ENCODE measurements around the gene TMPRSS15. TPM values are rescaled to one million over a fixed set of nuclear protein-coding genes. Genes with fewer than 3 reads are reported as not detected.

TMPRSS15 gene
- total and polyA plus RNA-seq, 7 experiments from 2014 or later = not detected

DNA sequence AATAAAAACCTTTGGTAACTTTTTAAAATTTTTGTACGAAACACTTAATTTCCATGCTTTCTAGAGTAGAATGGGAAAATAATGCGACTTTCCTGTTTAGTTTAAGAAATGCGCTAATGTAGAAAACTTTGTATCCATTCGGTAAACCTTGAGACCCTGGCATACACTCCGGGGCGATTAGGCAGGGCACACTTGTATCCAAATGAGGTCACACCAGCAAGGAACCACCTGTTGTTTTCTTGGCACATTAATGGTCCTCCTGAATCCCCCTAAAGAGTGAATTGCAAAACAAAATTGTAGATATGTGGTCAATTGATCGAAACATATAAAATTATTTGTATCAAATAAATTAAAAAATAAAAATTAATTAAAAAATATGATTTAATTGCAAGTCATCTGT lies 133.7 kb downstream of the TMPRSS15 start:
- ChIA-PET POLR2A (no interaction called here), CTCF (no interaction called here)
- H3K9me3 Mint-ChIP-seq = peaks cover 0 to 5% (median 0%) of the 10 kb centered on the region in 11 donors

DNA sequence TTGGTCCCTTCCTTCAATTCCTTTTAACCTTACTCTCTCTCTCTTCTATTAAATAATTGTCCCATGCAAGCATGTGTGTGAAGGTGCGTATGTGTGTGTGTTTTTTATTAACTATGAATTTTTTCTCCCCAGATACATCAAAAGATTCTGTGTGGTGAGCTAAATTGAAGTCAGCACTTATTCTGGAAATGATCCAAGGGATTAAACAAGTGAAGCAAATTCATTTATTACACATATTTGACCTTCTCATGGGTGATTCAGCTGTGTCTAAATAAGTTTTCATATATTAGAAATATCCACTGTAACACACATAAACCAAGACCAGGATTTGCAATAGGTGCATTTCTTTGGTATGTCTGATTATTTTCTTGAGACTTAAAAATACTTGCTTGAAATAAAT lies 134.7 kb downstream of the TMPRSS15 start:
- ATAC-seq (no peak), DNase-seq (no peak)
- Mint-ChIP-seq H3K27me3 (peaks cover 0 to 3% (median 0%) of the 10 kb centered on the region in 5 donors), H3K36me3 (no peaks in the 10 kb centered on the region), H3K4me1 (no peaks in the 10 kb centered on the region), H3K9me3 (peaks cover 0 to 5% (median 0%) of the 10 kb centered on the region in 11 donors), H3K4me3 (no peak overlapping the region), H3K27ac (no peak overlapping the region)
- Histone ChIP-seq H3K4me3 (ENCODE audit: low read length) (no peak overlapping the region), H3K36me3 (ENCODE audit: control insufficient read depth in 2 of 3, insufficient read depth in 3 of 3, low read length in 3 of 3) (no peaks in the 10 kb centered on the region), H3K9me3 (ENCODE audit: control insufficient read depth in 2 of 3, low read length in 3 of 3) (no peaks in the 10 kb centered on the region), H3K27ac (ENCODE audit: low read depth, low read length) (no peak overlapping the region), H3K27me3 (ENCODE audit: control insufficient read depth in 2 of 2, insufficient read depth in 2 of 2, low read length in 2 of 2) (no peaks in the 10 kb centered on the region), H3K4me1 (ENCODE audit: control insufficient read depth in 2 of 2, insufficient read depth in 2 of 2, low read length in 2 of 2) (no peaks in the 10 kb centered on the region)
- ChIA-PET POLR2A (no interaction called here), CTCF (no interaction called here)
- intact Hi-C loops (cut with micrococcal nuclease) = no loop called here

More for the DNA sequence above, 133.7 kb downstream of the TMPRSS15 start:
- H3K4me3 ChIP-seq (ENCODE audit: low read length) = no peak overlapping the region
- H3K4me3 Mint-ChIP-seq = no peak overlapping the region
- no peaks in the 10 kb centered on the region for H3K36me3 ChIP-seq (ENCODE audit: control insufficient read depth in 2 of 3, insufficient read depth in 3 of 3, low read length in 3 of 3)
- DNase-seq = no peak
- intact Hi-C loops (cut with micrococcal nuclease) = no loop called here
- H3K4me1 Mint-ChIP-seq = no peaks in the 10 kb centered on the region
- no peaks in the 10 kb centered on the region for H3K36me3 Mint-ChIP-seq
- ATAC-seq = no peak
- H3K27ac ChIP-seq (ENCODE audit: low read depth, low read length) = no peak overlapping the region
- H3K9me3 ChIP-seq (ENCODE audit: control insufficient read depth in 2 of 3, low read length in 3 of 3) = no peaks in the 10 kb centered on the region
- peaks cover 0 to 3% (median 0%) of the 10 kb centered on the region in 5 donors for H3K27me3 Mint-ChIP-seq
- no peak overlapping the region for H3K27ac Mint-ChIP-seq
- H3K27me3 ChIP-seq (ENCODE audit: control insufficient read depth in 2 of 2, insufficient read depth in 2 of 2, low read length in 2 of 2) = no peaks in the 10 kb centered on the region
- no peaks in the 10 kb centered on the region for H3K4me1 ChIP-seq (ENCODE audit: control insufficient read depth in 2 of 2, insufficient read depth in 2 of 2, low read length in 2 of 2)

- CTCF ChIA-PET = interaction anchor here (0.8 kb wide), 1 partner anchor 13 kb away, joined by 4 read pairs; no protein-coding TSS in a partner anchor
- ATAC-seq = no peak
- intact Hi-C loops (cut with micrococcal nuclease) = no loop called here
Measured at GRCh38 chr21:18267496-18267895, 136.1 kb downstream of the TMPRSS15 start.

GRCh38 chr21:18265944-18266343 lies 137.6 kb downstream of the TMPRSS15 start:
- no peak overlapping the region for H3K4me3 Mint-ChIP-seq

More at GRCh38 chr21:18267496-18267895, 136.1 kb downstream of the TMPRSS15 start:
- Histone ChIP-seq H3K4me3 (ENCODE audit: low read length) (no peak overlapping the region), H3K27ac (ENCODE audit: low read depth, low read length) (no peak overlapping the region), H3K4me1 (ENCODE audit: control insufficient read depth in 2 of 2, insufficient read depth in 2 of 2, low read length in 2 of 2) (no peaks in the 10 kb centered on the region), H3K27me3 (ENCODE audit: control insufficient read depth in 2 of 2, insufficient read depth in 2 of 2, low read length in 2 of 2) (no peaks in the 10 kb centered on the region), H3K36me3 (ENCODE audit: control insufficient read depth in 2 of 3, insufficient read depth in 3 of 3, low read length in 3 of 3) (no peaks in the 10 kb centered on the region), H3K9me3 (ENCODE audit: control insufficient read depth in 2 of 3, low read length in 3 of 3) (no peaks in the 10 kb centered on the region)
- peaks cover 0 to 3% (median 0%) of the 10 kb centered on the region in 5 donors for H3K27me3 Mint-ChIP-seq
- no peaks in the 10 kb centered on the region for H3K4me1 Mint-ChIP-seq
- no peak overlapping the region for H3K27ac Mint-ChIP-seq
- POLR2A ChIA-PET = no interaction called here
- peaks cover 0 to 5% (median 0%) of the 10 kb centered on the region in 11 donors for H3K9me3 Mint-ChIP-seq
- no peak overlapping the region for H3K4me3 Mint-ChIP-seq
- no peaks in the 10 kb centered on the region for H3K36me3 Mint-ChIP-seq
- DNase-seq = no peak

GRCh38 chr21:18253799-18254198 lies 149.8 kb downstream of the TMPRSS15 start:
- ATAC-seq (no peak), DNase-seq (no peak)
- intact Hi-C loops (cut with micrococcal nuclease) = no loop called here
- no peak overlapping the region for H3K27ac Mint-ChIP-seq
- peaks cover 0 to 2% (median 0%) of the 10 kb centered on the region in 11 donors for H3K9me3 Mint-ChIP-seq
- no peaks in the 10 kb centered on the region for H3K27me3 Mint-ChIP-seq
- no peaks in the 10 kb centered on the region for H3K9me3 ChIP-seq (ENCODE audit: control insufficient read depth in 2 of 3, low read length in 3 of 3)
- H3K36me3 Mint-ChIP-seq = no peaks in the 10 kb centered on the region
- H3K4me1 Mint-ChIP-seq = no peaks in the 10 kb centered on the region
- no peaks in the 10 kb centered on the region for H3K27me3 ChIP-seq (ENCODE audit: control insufficient read depth in 2 of 2, insufficient read depth in 2 of 2, low read length in 2 of 2)
- POLR2A ChIA-PET = no interaction called here
- H3K4me1 ChIP-seq (ENCODE audit: control insufficient read depth in 2 of 2, insufficient read depth in 2 of 2, low read length in 2 of 2) = no peaks in the 10 kb centered on the region
- H3K4me3 Mint-ChIP-seq = no peak overlapping the region
- no peak overlapping the region for H3K4me3 ChIP-seq (ENCODE audit: low read length)
- H3K36me3 ChIP-seq (ENCODE audit: control insufficient read depth in 2 of 3, insufficient read depth in 3 of 3, low read length in 3 of 3) = no peaks in the 10 kb centered on the region
- CTCF ChIA-PET = no interaction called here
- no peak overlapping the region for H3K27ac ChIP-seq (ENCODE audit: low read depth, low read length)

More at GRCh38 chr21:18265944-18266343, 137.6 kb downstream of the TMPRSS15 start:
- Histone ChIP-seq H3K9me3 (ENCODE audit: control insufficient read depth in 2 of 3, low read length in 3 of 3) (no peaks in the 10 kb centered on the region), H3K27ac (ENCODE audit: low read depth, low read length) (no peak overlapping the region), H3K4me3 (ENCODE audit: low read length) (no peak overlapping the region), H3K4me1 (ENCODE audit: control insufficient read depth in 2 of 2, insufficient read depth in 2 of 2, low read length in 2 of 2) (no peaks in the 10 kb centered on the region), H3K27me3 (ENCODE audit: control insufficient read depth in 2 of 2, insufficient read depth in 2 of 2, low read length in 2 of 2) (no peaks in the 10 kb centered on the region), H3K36me3 (ENCODE audit: control insufficient read depth in 2 of 3, insufficient read depth in 3 of 3, low read length in 3 of 3) (no peaks in the 10 kb centered on the region)
- H3K27ac Mint-ChIP-seq = no peak overlapping the region
- DNase-seq (no peak), ATAC-seq (no peak)
- H3K9me3 Mint-ChIP-seq = peaks cover 0 to 5% (median 0%) of the 10 kb centered on the region in 11 donors
- no peaks in the 10 kb centered on the region for H3K4me1 Mint-ChIP-seq
- H3K36me3 Mint-ChIP-seq = no peaks in the 10 kb centered on the region
- no peaks in the 10 kb centered on the region for H3K27me3 Mint-ChIP-seq
- ChIA-PET POLR2A (no interaction called here), CTCF (no interaction called here)
- intact Hi-C loops (cut with micrococcal nuclease) = no loop called here

DNA sequence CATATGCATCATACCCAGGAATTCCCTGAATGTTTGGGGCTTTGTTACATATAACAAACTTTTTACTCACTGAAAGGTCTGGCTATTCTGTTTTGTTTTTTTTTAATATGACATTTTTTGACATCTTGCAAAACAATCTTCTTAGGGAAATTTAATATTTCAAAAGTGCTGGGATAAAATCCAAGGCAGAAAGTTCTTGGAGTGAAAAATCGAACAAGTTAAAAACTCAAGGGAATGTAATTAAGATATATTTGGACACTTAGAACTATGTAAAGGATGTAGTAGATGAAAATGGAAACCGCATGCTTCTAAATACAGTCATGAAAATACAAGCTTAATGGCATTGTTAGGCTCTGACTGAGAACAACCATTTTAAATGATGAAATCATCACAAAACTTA lies 150.4 kb downstream of the TMPRSS15 start:
- ATAC-seq (no peak), DNase-seq (no peak)
- no peak overlapping the region for H3K4me3 ChIP-seq (ENCODE audit: low read length)
- CTCF ChIA-PET = no interaction called here
- Mint-ChIP-seq H3K9me3 (peaks cover 0 to 2% (median 0%) of the 10 kb centered on the region in 11 donors), H3K36me3 (no peaks in the 10 kb centered on the region), H3K4me3 (no peak overlapping the region), H3K27ac (no peak overlapping the region), H3K4me1 (no peaks in the 10 kb centered on the region), H3K27me3 (no peaks in the 10 kb centered on the region)
- POLR2A ChIA-PET = no interaction called here
- no peaks in the 10 kb centered on the region for H3K9me3 ChIP-seq (ENCODE audit: control insufficient read depth in 2 of 3, low read length in 3 of 3)
- H3K4me1 ChIP-seq (ENCODE audit: control insufficient read depth in 2 of 2, insufficient read depth in 2 of 2, low read length in 2 of 2) = no peaks in the 10 kb centered on the region
- H3K27me3 ChIP-seq (ENCODE audit: control insufficient read depth in 2 of 2, insufficient read depth in 2 of 2, low read length in 2 of 2) = no peaks in the 10 kb centered on the region
- no peak overlapping the region for H3K27ac ChIP-seq (ENCODE audit: low read depth, low read length)
- H3K36me3 ChIP-seq (ENCODE audit: control insufficient read depth in 2 of 3, insufficient read depth in 3 of 3, low read length in 3 of 3) = no peaks in the 10 kb centered on the region
- intact Hi-C loops (cut with micrococcal nuclease) = no loop called here

GRCh38 chr21:18252680-18253079 lies 150.9 kb downstream of the TMPRSS15 start:
- H3K27me3 ChIP-seq (ENCODE audit: control insufficient read depth in 2 of 2, insufficient read depth in 2 of 2, low read length in 2 of 2) = no peaks in the 10 kb centered on the region
- no peaks in the 10 kb centered on the region for H3K4me1 ChIP-seq (ENCODE audit: control insufficient read depth in 2 of 2, insufficient read depth in 2 of 2, low read length in 2 of 2)
- ChIA-PET POLR2A (no interaction called here), CTCF (no interaction called here)
- intact Hi-C loops (cut with micrococcal nuclease) = no loop called here
- no peak overlapping the region for H3K27ac ChIP-seq (ENCODE audit: low read depth, low read length)
- Mint-ChIP-seq H3K27ac (no peak overlapping the region), H3K4me3 (no peak overlapping the region), H3K27me3 (peaks cover 0 to 2% (median 0%) of the 10 kb centered on the region in 5 donors), H3K4me1 (no peaks in the 10 kb centered on the region), H3K36me3 (no peaks in the 10 kb centered on the region), H3K9me3 (peaks cover 0 to 2% (median 0%) of the 10 kb centered on the region in 11 donors)
- no peak overlapping the region for H3K4me3 ChIP-seq (ENCODE audit: low read length)
- no peaks in the 10 kb centered on the region for H3K9me3 ChIP-seq (ENCODE audit: control insufficient read depth in 2 of 3, low read length in 3 of 3)
- H3K36me3 ChIP-seq (ENCODE audit: control insufficient read depth in 2 of 3, insufficient read depth in 3 of 3, low read length in 3 of 3) = no peaks in the 10 kb centered on the region
- ATAC-seq (no peak), DNase-seq (no peak)

All from naive thymus-derived CD4-positive, alpha-beta T cell (primary cell).